Liver (tissue), 9 donors: Measurements from ENCODE around the gene POC1A. TPM values are rescaled to one million over a fixed set of nuclear protein-coding genes. Genes with fewer than 3 reads are reported as not detected.

Experiments
- DNase-seq: peaks from one replicate; pipeline ENCODE4 v3.0.0-alpha.2; 2017; ENCODE audit warnings: low spot score
- H3K27ac ChIP-seq, 2 donors: one replicate each; pipeline ENCODE4 v1.7.0; 2013; ENCODE audit warnings: inconsistent platforms in 2 of 2, low read length in 2 of 2, control low read depth in 1 of 2, low read depth in 1 of 2, mild to moderate bottlenecking in 1 of 2
- H3K27me3 ChIP-seq, 4 donors: one replicate each; pipeline versions ENCODE4 v1.6.1 to v1.7.0; 2013; ENCODE audit warnings: low read length in 3 of 4, inconsistent platforms in 1 of 4, mild to moderate bottlenecking in 1 of 4, moderate library complexity in 1 of 4; ENCODE audit not compliant: control insufficient read depth in 4 of 4, insufficient read depth in 4 of 4
- H3K36me3 ChIP-seq, 4 donors: one replicate each; pipeline versions ENCODE4 v1.6.1 to v1.7.0; 2013; ENCODE audit warnings: low read length in 3 of 4, mild to moderate bottlenecking in 3 of 4, low read depth in 1 of 4, moderate library complexity in 1 of 4; ENCODE audit not compliant: control insufficient read depth in 4 of 4, insufficient read depth in 3 of 4
- H3K4me1 ChIP-seq, 4 donors: one replicate each; pipeline versions ENCODE4 v1.6.1 to v1.7.0; 2013; ENCODE audit warnings: low read length in 3 of 4, mild to moderate bottlenecking in 3 of 4, moderate library complexity in 1 of 4; ENCODE audit not compliant: control insufficient read depth in 4 of 4, insufficient read depth in 4 of 4
- H3K4me3 ChIP-seq, 3 donors: one replicate each; pipeline versions ENCODE4 v1.6.1 to v1.7.0; 2013; ENCODE audit warnings: low read length in 3 of 3, control low read depth in 1 of 3, low read depth in 1 of 3, mild to moderate bottlenecking in 1 of 3
- H3K9ac ChIP-seq, 2 donors: one replicate each; pipeline ENCODE4 v1.7.0; 2013; ENCODE audit warnings: low read length in 2 of 2, mild to moderate bottlenecking in 2 of 2, moderate library complexity in 2 of 2, control low read depth in 1 of 2, low read depth in 1 of 2
- H3K9me3 ChIP-seq, 4 donors: one replicate each; pipeline versions ENCODE4 v1.6.1 to v1.7.0; 2013; ENCODE audit warnings: low read length in 3 of 4; ENCODE audit not compliant: control insufficient read depth in 4 of 4
- EGR1 ChIP-seq, 2 donors: IDR thresholded peaks; 2 replicates each; pipeline ENCODE4 v1.6.1; 2016 to 2018; ENCODE audit warnings: antibody characterized with exemption in 2 of 2, low read depth in 2 of 2
- FOXA1 ChIP-seq: IDR thresholded peaks from 2 replicates; pipeline ENCODE4 v1.6.1; 2016; ENCODE audit warnings: antibody characterized with exemption
- FOXA2 ChIP-seq: IDR thresholded peaks from 2 replicates; pipeline ENCODE4 v1.6.1; 2016; ENCODE audit warnings: antibody characterized with exemption
- GABPA ChIP-seq, 2 donors: IDR thresholded peaks in 1 of 2; conservative IDR thresholded peaks in 1 of 2; 2 replicates each; pipeline ENCODE4 v1.6.1; 2016; ENCODE audit warnings: antibody characterized with exemption in 2 of 2, mild to moderate bottlenecking in 1 of 2, moderate library complexity in 1 of 2
- HNF4A ChIP-seq, 2 donors: conservative IDR thresholded peaks; 2 replicates each; pipeline ENCODE4 v1.6.1; 2016; ENCODE audit warnings: antibody characterized with exemption in 2 of 2, mild to moderate bottlenecking in 2 of 2
- JUND ChIP-seq, 2 donors: IDR thresholded peaks; 2 replicates each; pipeline ENCODE4 v1.6.1; 2016; ENCODE audit warnings: antibody characterized with exemption in 2 of 2
- MAX ChIP-seq: IDR thresholded peaks from 2 replicates; pipeline ENCODE4 v1.6.1; 2016; ENCODE audit warnings: antibody characterized with exemption
- NR2F2 ChIP-seq: IDR thresholded peaks from 2 replicates; pipeline ENCODE4 v1.6.1; 2016; ENCODE audit warnings: antibody characterized with exemption
- RAD21 ChIP-seq, 2 donors: IDR thresholded peaks; 2 replicates each; pipeline ENCODE4 v1.6.1; 2016; ENCODE audit warnings: antibody characterized with exemption in 2 of 2, mild to moderate bottlenecking in 2 of 2
- RXRA ChIP-seq, 2 donors: IDR thresholded peaks; 2 replicates each; pipeline ENCODE4 v1.6.1; 2017 to 2018; ENCODE audit warnings: antibody characterized with exemption in 2 of 2, mild to moderate bottlenecking in 1 of 2
- SP1 ChIP-seq: IDR thresholded peaks from 2 replicates; pipeline ENCODE4 v1.6.1; 2018; ENCODE audit warnings: antibody characterized with exemption, mild to moderate bottlenecking
- TAF1 ChIP-seq: conservative IDR thresholded peaks from 2 replicates; pipeline ENCODE4 v1.6.1; 2016; ENCODE audit warnings: antibody characterized with exemption, mild to moderate bottlenecking
- YY1 ChIP-seq: IDR thresholded peaks from 2 replicates; pipeline ENCODE4 v1.6.1; 2016; ENCODE audit warnings: antibody characterized with exemption, mild to moderate bottlenecking
- WGBS: extraction: QIAGEN DNeasy Blood & Tissue Kit; methylation state at CpG from one replicate; pipeline ENCODE4 v1.1.7; 2013; 5-methylcytosine and 5-hydroxymethylcytosine counted together
- polyA plus RNA-seq, 2 donors: library from polyadenylated mRNA; stranded (reverse) in 1 of 2; unstranded in 1 of 2; fragments of 200-250 nt in 1 of 2; fragments of >200 nt in 1 of 2; fragmentation: Nextera tagmentation in 1 of 2; extraction: Ambion mirVana in 1 of 2; gene quantifications; one replicate each; pipeline versions ENCODE4 v1.2.1 to v1.2.3, GENCODE V29; 2013 to 2015
- total RNA-seq, 2 donors: library from RNA; depleted of rRNA; stranded (reverse); fragments of >200 nt; gene quantifications; one replicate each; pipeline ENCODE4 v1.2.3, GENCODE V29; 2014
- TF ChIP-seq, protein P1 (sequence below): IDR thresholded peaks from 2 replicates; pipeline ENCODE4 v1.6.1; 2016; ENCODE audit warnings: antibody characterized with exemption
- TF ChIP-seq, protein P2 (sequence below): fragments of 150-350 bp; IDR thresholded peaks from 2 replicates; pipeline ENCODE4 v1.5.1; 2017; ENCODE audit warnings: improper control_type of control experiment, low read depth, low read length; ENCODE audit not compliant: missing input control
- TF ChIP-seq, protein P3 (sequence below): IDR thresholded peaks from 2 replicates; pipeline ENCODE4 v1.6.1; 2016; ENCODE audit warnings: antibody characterized with exemption
- donor health status: healthy.
- donor health status: healthy.
- donor health status: healthy.
- donor health status: healthy.
- donor health status: healthy.

Gene POC1A
- total and polyA plus RNA-seq, 4 donors, result 1.4 to 12.7 (median 4.8) TPM

DNA sequence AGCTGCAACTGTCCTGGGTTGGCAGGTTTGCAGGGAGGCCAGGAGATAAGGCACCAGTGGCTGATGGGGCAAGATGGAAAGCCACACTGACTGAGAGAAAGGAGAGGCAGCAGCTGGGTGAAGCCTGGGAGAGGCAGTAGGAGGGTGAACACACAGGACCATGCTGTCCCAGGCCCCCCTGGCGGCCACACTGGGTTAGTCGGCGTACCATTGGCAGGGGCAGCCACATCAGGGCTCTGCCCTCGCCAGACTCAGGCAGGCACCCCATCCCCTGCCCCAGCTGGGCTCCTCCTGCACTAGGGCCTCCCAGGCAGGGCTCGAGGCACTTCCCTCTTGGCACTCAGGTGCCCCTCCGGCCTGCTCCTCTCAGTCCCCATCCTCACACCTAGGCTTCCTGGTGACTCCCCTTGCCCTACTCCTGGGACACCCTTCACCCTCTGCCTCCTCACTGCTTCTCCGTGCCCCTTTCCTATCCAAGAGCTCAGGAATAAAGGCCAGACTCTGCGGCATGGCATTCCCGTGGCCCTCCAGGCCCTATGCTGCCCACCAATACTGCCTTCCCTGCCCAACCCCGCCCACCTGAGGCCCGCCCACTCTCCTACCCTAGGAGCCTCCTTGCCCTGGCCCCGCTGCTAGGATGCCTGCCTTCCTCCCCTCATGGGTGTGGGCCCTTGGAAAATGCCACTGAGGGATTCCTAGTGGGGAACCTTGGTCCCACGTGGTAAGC, 69.1 kb downstream of the POC1A start:
- H3K27me3 ChIP-seq, result no peaks in the 10 kb centered on the region
- peaks cover 4 to 10% (median 7%) of the 10 kb centered on the region in 4 donors for H3K4me1 ChIP-seq
- no peak for DNase-seq
- WGBS, result 95% methylated on average over 13 of the region's 13 CpGs
- no peak overlapping the region for H3K4me3 ChIP-seq
- TF ChIP-seq NR2F2 (no peak), TAF1 (no peak), GABPA (IDR thresholded peaks at IDR 0.05 in 1 of 2, conservative IDR thresholded peaks at IDR 0.05 in 1 of 2) (no peak), JUND (IDR thresholded peaks at IDR 0.05) (no peak), HNF4A (conservative IDR thresholded peaks at IDR 0.05) (no peak), MAX (no peak), YY1 (no peak)
- TF ChIP-seq, protein P1, sequence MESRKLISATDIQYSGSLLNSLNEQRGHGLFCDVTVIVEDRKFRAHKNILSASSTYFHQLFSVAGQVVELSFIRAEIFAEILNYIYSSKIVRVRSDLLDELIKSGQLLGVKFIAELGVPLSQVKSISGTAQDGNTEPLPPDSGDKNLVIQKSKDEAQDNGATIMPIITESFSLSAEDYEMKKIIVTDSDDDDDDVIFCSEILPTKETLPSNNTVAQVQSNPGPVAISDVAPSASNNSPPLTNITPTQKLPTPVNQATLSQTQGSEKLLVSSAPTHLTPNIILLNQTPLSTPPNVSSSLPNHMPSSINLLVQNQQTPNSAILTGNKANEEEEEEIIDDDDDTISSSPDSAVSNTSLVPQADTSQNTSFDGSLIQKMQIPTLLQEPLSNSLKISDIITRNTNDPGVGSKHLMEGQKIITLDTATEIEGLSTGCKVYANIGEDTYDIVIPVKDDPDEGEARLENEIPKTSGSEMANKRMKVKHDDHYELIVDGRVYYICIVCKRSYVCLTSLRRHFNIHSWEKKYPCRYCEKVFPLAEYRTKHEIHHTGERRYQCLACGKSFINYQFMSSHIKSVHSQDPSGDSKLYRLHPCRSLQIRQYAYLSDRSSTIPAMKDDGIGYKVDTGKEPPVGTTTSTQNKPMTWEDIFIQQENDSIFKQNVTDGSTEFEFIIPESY, result no peak
- no peaks in the 10 kb centered on the region for H3K36me3 ChIP-seq
- H3K9me3 ChIP-seq, result no peaks in the 10 kb centered on the region
- H3K27ac ChIP-seq, result no peak overlapping the region
- H3K9ac ChIP-seq, result no peak overlapping the region

DNA sequence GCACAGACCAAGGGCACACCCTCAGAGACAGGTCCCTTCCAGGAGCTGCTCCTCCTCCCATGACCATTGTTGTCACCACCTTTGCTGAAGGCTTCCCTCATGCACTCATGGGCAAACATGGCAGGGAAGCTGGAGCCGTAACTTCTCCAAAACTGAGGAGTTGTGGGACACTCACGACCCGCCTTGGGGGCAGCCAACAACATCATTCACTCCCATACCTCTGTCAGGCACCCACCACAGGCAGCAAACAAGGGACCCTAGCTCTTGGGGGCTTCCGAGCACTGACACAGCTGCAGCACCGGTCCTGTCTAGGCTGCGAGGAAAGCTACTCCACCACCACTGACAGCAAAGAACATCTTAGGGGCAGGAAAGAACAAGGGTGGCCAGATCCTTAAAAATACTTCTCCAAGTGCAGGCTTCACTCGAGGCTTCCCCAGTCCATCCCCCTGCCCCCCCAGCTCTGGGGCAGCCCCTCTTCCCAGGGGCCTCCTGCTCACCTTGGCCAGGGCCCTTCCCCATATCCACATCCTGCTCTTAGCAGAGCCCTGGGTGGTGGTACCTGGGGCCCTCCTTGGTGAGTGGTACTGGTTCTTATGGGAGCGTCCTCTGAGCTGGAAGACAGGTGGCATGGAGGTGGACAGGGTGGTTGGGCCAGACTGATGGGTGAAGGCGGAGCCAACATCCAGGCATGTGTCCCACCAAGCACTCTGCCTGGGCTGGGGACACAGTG, 69.8 kb downstream of the POC1A start:
- H3K27me3 ChIP-seq, result no peaks in the 10 kb centered on the region
- no peak for DNase-seq

GRCh38 chr3:52083556-52084087, 70.6 kb downstream of the POC1A start:
- Histone ChIP-seq H3K9me3 (no peaks in the 10 kb centered on the region), H3K4me1 (peaks cover 2 to 10% (median 6%) of the 10 kb centered on the region in 4 donors), H3K4me3 (no peak overlapping the region), H3K9ac (no peak overlapping the region), H3K27ac (no peak overlapping the region), H3K36me3 (no peaks in the 10 kb centered on the region), H3K27me3 (no peaks in the 10 kb centered on the region)
- 95% methylated on average over 5 of the region's 5 CpGs for WGBS
- no peak for DNase-seq
- TF ChIP-seq, protein P2, sequence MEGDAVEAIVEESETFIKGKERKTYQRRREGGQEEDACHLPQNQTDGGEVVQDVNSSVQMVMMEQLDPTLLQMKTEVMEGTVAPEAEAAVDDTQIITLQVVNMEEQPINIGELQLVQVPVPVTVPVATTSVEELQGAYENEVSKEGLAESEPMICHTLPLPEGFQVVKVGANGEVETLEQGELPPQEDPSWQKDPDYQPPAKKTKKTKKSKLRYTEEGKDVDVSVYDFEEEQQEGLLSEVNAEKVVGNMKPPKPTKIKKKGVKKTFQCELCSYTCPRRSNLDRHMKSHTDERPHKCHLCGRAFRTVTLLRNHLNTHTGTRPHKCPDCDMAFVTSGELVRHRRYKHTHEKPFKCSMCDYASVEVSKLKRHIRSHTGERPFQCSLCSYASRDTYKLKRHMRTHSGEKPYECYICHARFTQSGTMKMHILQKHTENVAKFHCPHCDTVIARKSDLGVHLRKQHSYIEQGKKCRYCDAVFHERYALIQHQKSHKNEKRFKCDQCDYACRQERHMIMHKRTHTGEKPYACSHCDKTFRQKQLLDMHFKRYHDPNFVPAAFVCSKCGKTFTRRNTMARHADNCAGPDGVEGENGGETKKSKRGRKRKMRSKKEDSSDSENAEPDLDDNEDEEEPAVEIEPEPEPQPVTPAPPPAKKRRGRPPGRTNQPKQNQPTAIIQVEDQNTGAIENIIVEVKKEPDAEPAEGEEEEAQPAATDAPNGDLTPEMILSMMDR, result no peak
- TF ChIP-seq NR2F2 (no peak), GABPA (IDR thresholded peaks at IDR 0.05 in 1 of 2, conservative IDR thresholded peaks at IDR 0.05 in 1 of 2) (no peak), SP1 (no peak), EGR1 (IDR thresholded peaks at IDR 0.05; ENCODE audit: low read depth in 2 of 2) (no peak), RAD21 (IDR thresholded peaks at IDR 0.05) (no peak), FOXA2 (no peak), FOXA1 (no peak), JUND (IDR thresholded peaks at IDR 0.05) (no peak), YY1 (no peak)
- TF ChIP-seq, protein P3, sequence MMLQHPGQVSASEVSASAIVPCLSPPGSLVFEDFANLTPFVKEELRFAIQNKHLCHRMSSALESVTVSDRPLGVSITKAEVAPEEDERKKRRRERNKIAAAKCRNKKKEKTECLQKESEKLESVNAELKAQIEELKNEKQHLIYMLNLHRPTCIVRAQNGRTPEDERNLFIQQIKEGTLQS, result no peak
- TF ChIP-seq, protein P1, result no peak

More for the DNA sequence above, 69.8 kb downstream of the POC1A start:
- Histone ChIP-seq H3K27ac (no peak overlapping the region), H3K9me3 (no peaks in the 10 kb centered on the region), H3K9ac (no peak overlapping the region), H3K36me3 (no peaks in the 10 kb centered on the region), H3K4me1 (peaks cover 3 to 10% (median 7%) of the 10 kb centered on the region in 4 donors), H3K4me3 (no peak overlapping the region)
- TF ChIP-seq RXRA (IDR thresholded peaks at IDR 0.05), result no peak
- WGBS, result 98% methylated on average over 9 of the region's 9 CpGs
